Right ventricle myocardium inferior (tissue), 1 donor: ENCODE data around the gene PDLIM1. TPM values are rescaled to one million over a fixed set of nuclear protein-coding genes. Genes with fewer than 3 reads are reported as not detected.

Source experiments
- ATAC-seq: fragments of 200-7000 bp; cut with Tn5 transposase; one replicate; pipeline ENCODE4 v1.9.1; 2020; ENCODE audit warnings: mild to moderate bottlenecking, moderate library complexity
- DNase-seq: peaks from one replicate; pipeline ENCODE4 v3.0.0; 2021; ENCODE audit errors: missing footprints
- intact Hi-C: fragments of 100-400 bp; cut with DNase I; formaldehyde crosslinking; loops from one replicate; pipeline ENCODE4 v1.11.0; 2022
- total RNA-seq: library from RNA; stranded (reverse); fragmentation: NEBNext Ultra II Directional; extraction: Animal tissue kit (Norgen Biotek cat#: 25700); gene quantifications from one replicate; pipeline ENCODE4 v1.2.1, GENCODE V29; 2021
- donor health status: DM: no; HTN: yes; CAD: no; lungs with severe emphysema.

The PDLIM1 gene
- total RNA-seq, 1 donor from 2014 or later: 273 TPM

GRCh38 chr10:95193944-95194343, 96.9 kb downstream of the PDLIM1 start, which contains the start of gene ACSM6:
Gene ACSM6, plus strand, starts transcription at chr10:95194238. Its CDS starts 248 bp downstream, at chr10:95194486.
- intact Hi-C loops: no loop called here
- no peak for DNase-seq
- no peak for ATAC-seq

GRCh38 chr10:95188593-95188992, 102.2 kb downstream of the PDLIM1 start:
- intact Hi-C loops: no loop called here
- DNase-seq: no peak
- no peak for ATAC-seq

GRCh38 chr10:95187617-95188016, 103.2 kb downstream of the PDLIM1 start:
- DNase-seq (no peak), ATAC-seq (no peak)
- intact Hi-C loops: no loop called here

Other genes starting within 250 kb of the PDLIM1 start
- not detected for gene CYP2C8, start 221.5 kb downstream of the PDLIM1 start, total RNA-seq
- not detected for gene ACSM6, start 96.8 kb downstream of the PDLIM1 start, total RNA-seq